LNCaP clone FGC (cell line): ENCODE measurements around the gene HOXC11.

ENCODE experiments used
- DNase-seq: peaks from one replicate; pipeline ENCODE4 v3.0.0-alpha.2; 2011; ENCODE audit warnings: low read depth
- H3K4me3 ChIP-seq: 2 replicates; pipeline ENCODE4 v1.5.1; 2011; ENCODE audit warnings: mild to moderate bottlenecking, low read depth, low read length, control low read depth
- CTCF ChIP-seq: IDR thresholded peaks from 2 replicates; pipeline ENCODE4 v1.5.1; 2012; ENCODE audit warnings: mild to moderate bottlenecking; ENCODE audit not compliant: control insufficient read depth, insufficient read depth; ENCODE audit errors: extremely low read depth

Gene HOXC11

GRCh38 chr12:53980802-53981496 lies 8.0 kb downstream of the HOXC11 start:
- no peak for DNase-seq
- no peak overlapping the region for H3K4me3 ChIP-seq
- TF ChIP-seq CTCF, result no peak

GRCh38 chr12:53981634-53982565 lies 9.0 kb downstream of the HOXC11 start:
- DNase-seq, result no peak
- H3K4me3 ChIP-seq, result no peak overlapping the region
- TF ChIP-seq CTCF, result no peak

GRCh38 chr12:53982648-53983567 lies 10.0 kb downstream of the HOXC11 start:
- no peak for TF ChIP-seq CTCF
- no peak overlapping the region for H3K4me3 ChIP-seq
- DNase-seq, result no peak

- no peak for TF ChIP-seq CTCF
- no peak for DNase-seq
- no peak overlapping the region for H3K4me3 ChIP-seq
Measured at GRCh38 chr12:53983568-53983949, 10.6 kb downstream of the HOXC11 start.

- no peak overlapping the region for H3K4me3 ChIP-seq
- TF ChIP-seq CTCF, result no peak
- no peak for DNase-seq
Measured at GRCh38 chr12:53983950-53984572, 11.1 kb downstream of the HOXC11 start.
